ENCODE data around the gene ESRRA.

The ESRRA gene

GRCh38 chr11:64333556-64333955, 28.2 kb downstream of the ESRRA start:
- DNase-seq (ENCODE audit: low read depth), result no peak

GRCh38 chr11:64334764-64335735, 29.7 kb downstream of the ESRRA start:
- DNase-seq (ENCODE audit: low read depth), result peak; percentile 47

- no peak for DNase-seq (ENCODE audit: low read depth)
These were observed 32.4 kb downstream of the ESRRA start for GRCh38 chr11:64337538-64338249.

- DNase-seq (ENCODE audit: low read depth), result no peak
These were observed 33.4 kb downstream of the ESRRA start for GRCh38 chr11:64338716-64339115.

- DNase-seq (ENCODE audit: low read depth), result no peak
These were observed 34.0 kb downstream of the ESRRA start for GRCh38 chr11:64339286-64339685.

- no peak for DNase-seq (ENCODE audit: low read depth)
These were observed 34.6 kb downstream of the ESRRA start, which contains the start of gene CCDC88B for GRCh38 chr11:64339754-64340408. CCDC88B (plus strand) TSS chr11:64340204; CDS start chr11:64340267, 63 bp downstream.

GRCh38 chr11:64340671-64341335, 35.5 kb downstream of the ESRRA start:
- no peak for DNase-seq (ENCODE audit: low read depth)

GRCh38 chr11:64341429-64341828, 36.1 kb downstream of the ESRRA start:
- DNase-seq (ENCODE audit: low read depth), result no peak

- peak; percentile 68 for DNase-seq (ENCODE audit: low read depth)
These were observed 36.8 kb downstream of the ESRRA start for GRCh38 chr11:64341851-64342791.

- DNase-seq (ENCODE audit: low read depth), result no peak
These were observed 37.8 kb downstream of the ESRRA start for GRCh38 chr11:64342869-64343745.

- no peak for DNase-seq (ENCODE audit: low read depth)
These were observed 38.6 kb downstream of the ESRRA start for GRCh38 chr11:64343767-64344559.

- no peak for DNase-seq (ENCODE audit: low read depth)
These were observed 39.5 kb downstream of the ESRRA start for GRCh38 chr11:64344787-64345186.

GRCh38 chr11:64347193-64347867, 42.0 kb downstream of the ESRRA start:
- no peak for DNase-seq (ENCODE audit: low read depth)

- peak; percentile 51 for DNase-seq (ENCODE audit: low read depth)
These were observed 43.2 kb downstream of the ESRRA start for GRCh38 chr11:64348383-64349024.

GRCh38 chr11:64349025-64349387, 43.7 kb downstream of the ESRRA start:
- no peak for DNase-seq (ENCODE audit: low read depth)

GRCh38 chr11:64349404-64349803, 44.1 kb downstream of the ESRRA start:
- DNase-seq (ENCODE audit: low read depth), result no peak

- DNase-seq (ENCODE audit: low read depth), result no peak
These were observed 45.9 kb downstream of the ESRRA start for GRCh38 chr11:64351136-64351631.
